ENCODE results near the gene NAALADL2.

NAALADL2 gene

GRCh38 chr3:174957551-174958001 lies 98.4 kb downstream of the NAALADL2 start:
- H3K4me3 ChIP-seq: no peak overlapping the region
- H3K27ac ChIP-seq: peak overlapping the region in 7 of 21 experiments; percentile 21 to 76 (median 37)

- H3K4me3 ChIP-seq: no peak overlapping the region
- peak overlapping the region in 3 of 21 experiments; percentile 9 to 76 (median 15) for H3K27ac ChIP-seq
Observed at GRCh38 chr3:174958671-174959328, 99.7 kb downstream of the NAALADL2 start.

- no peak overlapping the region for H3K4me3 ChIP-seq
- peak overlapping the region in 1 of 21 experiments; percentile 9 for H3K27ac ChIP-seq
Observed at GRCh38 chr3:174959556-174960065, 100.5 kb downstream of the NAALADL2 start.

GRCh38 chr3:174960898-174961297 lies 101.8 kb downstream of the NAALADL2 start:
- H3K4me3 ChIP-seq: no peak overlapping the region
- no peak overlapping the region for H3K27ac ChIP-seq

- H3K4me3 ChIP-seq: no peak overlapping the region
- H3K27ac ChIP-seq: peak overlapping the region in 1 of 21 experiments; percentile 54
Observed at GRCh38 chr3:174973465-174973864, 114.3 kb downstream of the NAALADL2 start.

- no peak overlapping the region for H3K27ac ChIP-seq
- no peak overlapping the region for H3K4me3 ChIP-seq
Observed at GRCh38 chr3:174986685-174987084, 127.6 kb downstream of the NAALADL2 start.

- Histone ChIP-seq H3K4me3 (no peak overlapping the region), H3K27ac (no peak overlapping the region)
Observed at GRCh38 chr3:175001091-175001490, 142.0 kb downstream of the NAALADL2 start.

GRCh38 chr3:175002732-175003143 lies 143.6 kb downstream of the NAALADL2 start:
- H3K27ac ChIP-seq: no peak overlapping the region
- no peak overlapping the region for H3K4me3 ChIP-seq

- H3K27ac ChIP-seq: no peak overlapping the region
- H3K4me3 ChIP-seq: no peak overlapping the region
Observed at GRCh38 chr3:175003590-175003989, 144.5 kb downstream of the NAALADL2 start.

GRCh38 chr3:175005193-175005592 lies 146.1 kb downstream of the NAALADL2 start:
- H3K27ac ChIP-seq: no peak overlapping the region
- H3K4me3 ChIP-seq: no peak overlapping the region

GRCh38 chr3:175005881-175006280 lies 146.7 kb downstream of the NAALADL2 start:
- no peak overlapping the region for H3K27ac ChIP-seq
- no peak overlapping the region for H3K4me3 ChIP-seq

- Histone ChIP-seq H3K4me3 (no peak overlapping the region), H3K27ac (no peak overlapping the region)
Observed at GRCh38 chr3:175007306-175007705, 148.2 kb downstream of the NAALADL2 start.

GRCh38 chr3:175009295-175009694 lies 150.2 kb downstream of the NAALADL2 start:
- Histone ChIP-seq H3K27ac (no peak overlapping the region), H3K4me3 (no peak overlapping the region)

GRCh38 chr3:175015056-175015635 lies 156.0 kb downstream of the NAALADL2 start:
- Histone ChIP-seq H3K27ac (no peak overlapping the region), H3K4me3 (no peak overlapping the region)

- no peak overlapping the region for H3K4me3 ChIP-seq
- H3K27ac ChIP-seq: no peak overlapping the region
Observed at GRCh38 chr3:175018946-175019727, 160.0 kb downstream of the NAALADL2 start.

- H3K4me3 ChIP-seq: no peak overlapping the region
- no peak overlapping the region for H3K27ac ChIP-seq
Observed at GRCh38 chr3:175020101-175020500, 161.0 kb downstream of the NAALADL2 start.

GRCh38 chr3:175029828-175030227 lies 170.7 kb downstream of the NAALADL2 start:
- H3K27ac ChIP-seq: no peak overlapping the region

GRCh38 chr3:175039875-175040274 lies 180.7 kb downstream of the NAALADL2 start:
- Histone ChIP-seq H3K4me3 (no peak overlapping the region), H3K27ac (no peak overlapping the region)

More at GRCh38 chr3:175029828-175030227, 170.7 kb downstream of the NAALADL2 start:
- H3K4me3 ChIP-seq: no peak overlapping the region

GRCh38 chr3:175041369-175041768 lies 182.2 kb downstream of the NAALADL2 start:
- Histone ChIP-seq H3K4me3 (no peak overlapping the region), H3K27ac (no peak overlapping the region)

GRCh38 chr3:175046601-175047000 lies 187.5 kb downstream of the NAALADL2 start:
- Histone ChIP-seq H3K27ac (no peak overlapping the region), H3K4me3 (no peak overlapping the region)

All from skin epidermis (tissue), 12 donors.